HG03575 (cell line): ENCODE data around the gene NEUROD1.
"Not testable (repeated sequence)": the region's sequence is repeated elsewhere in the genome, so short reads cannot be mapped to it uniquely, and the experiment has no call there.

Experiments
- ATAC-seq: cut with Tn5 transposase; IDR thresholded peaks from one replicate; pipeline ENCODE4 v1.9.1; 2021; ENCODE audit not compliant: unreplicated experiment, insufficient number of reproducible peaks, low FRiP score; ENCODE audit errors: extremely low read depth

The NEUROD1 gene

DNA sequence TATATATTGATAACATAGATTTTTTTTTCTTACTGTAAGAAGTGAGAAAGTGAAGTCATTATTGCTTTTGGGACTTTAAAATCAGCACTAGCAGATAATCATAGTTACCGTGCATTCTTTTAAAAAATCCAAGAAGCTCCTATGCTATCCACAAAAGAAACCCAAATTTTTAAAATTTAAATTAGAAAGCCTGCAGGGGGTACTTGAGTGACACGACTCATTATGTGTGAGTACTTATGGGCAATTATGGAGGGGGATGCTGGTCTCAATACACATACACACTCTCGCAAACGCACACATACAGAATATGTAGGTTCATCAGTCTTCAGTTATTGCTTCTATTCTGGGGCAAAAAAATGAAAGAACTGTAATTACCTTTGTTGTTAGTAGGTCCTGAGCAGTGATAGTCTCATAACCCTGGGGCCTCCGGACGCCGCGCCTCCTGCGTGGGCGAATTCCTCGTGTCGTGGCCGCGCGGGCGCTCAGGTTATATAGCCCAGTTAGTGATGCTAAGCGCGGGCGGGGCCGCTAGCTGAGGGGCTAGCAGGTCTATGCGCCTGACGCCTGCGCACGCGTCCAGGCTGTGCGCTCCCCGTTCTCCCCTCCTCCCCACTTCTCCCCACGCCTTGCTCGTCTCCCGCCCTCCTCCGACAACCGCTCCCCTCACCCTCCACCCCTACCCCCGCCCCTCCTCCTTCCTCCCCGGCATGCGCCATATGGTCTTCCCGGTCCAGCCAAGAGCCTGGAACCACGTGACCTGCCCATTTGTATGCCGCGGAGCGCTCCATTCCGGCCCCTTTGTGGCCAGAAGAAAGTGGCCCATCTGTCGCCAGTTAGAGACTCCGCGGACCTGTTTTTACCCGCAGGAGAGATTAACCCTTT is at the start of gene NEUROD1:
Gene NEUROD1, minus strand, starts transcription at position 463 of the 882 bp plus-strand sequence. CDS start 1,657 bp downstream, outside the sequence.
- no peak for ATAC-seq

DNA sequence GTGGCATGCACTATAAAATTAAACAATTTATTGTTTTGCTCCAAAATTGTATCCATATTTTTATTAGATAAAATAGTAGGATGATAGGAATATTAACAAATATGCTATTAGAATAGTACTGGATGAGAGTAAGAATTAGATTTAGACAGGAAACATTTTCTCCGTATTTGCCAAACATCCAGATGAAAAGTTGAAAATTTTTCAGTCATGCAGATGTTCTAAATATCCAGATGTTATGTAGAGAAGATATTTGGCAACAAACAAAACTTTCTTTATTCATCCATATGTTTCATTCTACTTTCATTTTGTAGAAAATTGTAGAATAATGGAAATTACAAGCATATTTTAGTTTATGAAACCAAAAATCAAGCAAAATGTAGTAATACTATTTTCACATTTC is 45.2 kb upstream of the NEUROD1 start:
- ATAC-seq, result no peak

DNA sequence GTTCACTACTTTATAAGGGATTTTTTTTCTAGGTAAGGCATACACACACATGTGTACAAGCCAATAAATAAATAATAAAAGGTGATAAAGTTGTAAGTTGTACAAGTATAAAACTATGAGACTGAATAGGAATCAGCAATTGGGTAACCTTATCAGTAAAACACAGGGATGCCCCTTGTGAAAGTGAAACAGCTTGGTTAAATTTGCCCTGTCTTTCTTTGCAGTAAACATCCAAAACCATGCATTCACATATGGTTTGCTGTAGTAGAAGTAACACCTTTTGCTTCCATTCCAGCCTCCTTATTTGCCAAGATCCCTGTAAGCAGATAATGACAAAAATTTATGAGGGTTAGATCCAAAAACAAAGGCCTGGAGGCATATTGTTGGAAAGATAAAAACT is 44.3 kb upstream of the NEUROD1 start:
- ATAC-seq, result no peak

DNA sequence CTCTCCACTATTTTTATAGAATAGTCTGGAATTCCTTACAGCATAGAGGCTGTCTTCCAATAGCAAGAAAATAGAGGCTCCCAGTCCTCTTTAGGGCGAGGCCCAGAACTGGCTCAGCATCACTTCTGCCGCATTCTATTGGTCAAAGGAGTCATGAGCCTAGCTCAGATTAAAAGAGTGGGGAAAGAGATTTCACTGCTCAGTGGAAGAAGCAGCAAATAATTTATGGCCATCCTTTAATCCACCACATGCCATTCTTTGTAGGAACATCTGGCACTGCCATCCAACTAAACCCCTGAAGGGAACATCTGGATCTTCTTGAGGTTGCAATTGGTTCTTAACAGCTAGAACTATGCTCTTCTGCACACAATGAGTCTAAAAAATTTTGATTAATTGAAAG is 43.4 kb upstream of the NEUROD1 start:
- no peak for ATAC-seq

DNA sequence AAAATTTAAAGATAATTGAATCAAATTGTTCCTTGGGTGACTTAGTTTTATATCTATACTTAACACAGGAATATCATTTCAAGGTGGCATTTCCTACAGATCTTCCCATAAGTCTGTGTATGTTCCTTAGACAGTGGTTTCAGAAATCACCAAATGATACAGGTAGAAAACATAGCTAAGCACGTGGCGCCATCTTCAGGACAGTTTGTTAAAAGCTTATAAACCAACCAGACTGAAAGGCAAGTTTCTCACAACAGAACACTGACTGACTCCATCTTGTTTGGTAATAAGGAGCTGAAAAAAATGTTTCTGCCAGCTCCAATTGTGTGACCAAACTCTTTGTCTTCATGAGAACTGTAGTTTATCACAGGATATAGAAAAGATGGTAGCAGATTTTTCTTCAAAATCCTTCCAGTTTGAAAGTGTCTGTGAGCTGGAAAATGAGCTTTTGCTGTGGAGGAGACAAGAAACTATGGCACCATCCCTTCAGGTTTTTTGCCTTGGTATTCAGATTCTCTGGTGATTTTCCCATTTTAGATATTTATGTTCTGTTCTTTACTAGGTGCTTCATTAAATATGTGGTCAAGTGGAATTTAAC is 34.8 kb upstream of the NEUROD1 start:
- ATAC-seq, result peak; percentile 78

DNA sequence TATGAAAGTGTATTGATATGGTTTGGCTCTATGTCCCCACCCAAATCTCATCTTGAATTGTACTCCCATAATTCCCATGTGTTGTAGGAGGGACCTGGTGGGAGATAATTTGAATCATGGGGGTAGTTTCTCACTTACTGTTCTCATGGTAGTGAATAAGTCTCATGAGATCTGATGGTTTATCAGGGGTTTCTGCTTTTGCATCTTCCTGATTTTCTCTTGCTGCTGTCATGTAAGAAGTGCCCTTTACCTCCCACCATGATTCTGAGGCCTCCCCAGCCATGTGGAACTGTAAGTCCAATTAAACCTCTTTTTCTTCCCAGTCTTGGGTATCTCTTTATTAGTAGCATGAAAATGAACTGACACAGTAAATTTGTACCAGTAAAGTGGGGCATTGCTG is 30.7 kb upstream of the NEUROD1 start:
- ATAC-seq, result not testable (repeated sequence)

DNA sequence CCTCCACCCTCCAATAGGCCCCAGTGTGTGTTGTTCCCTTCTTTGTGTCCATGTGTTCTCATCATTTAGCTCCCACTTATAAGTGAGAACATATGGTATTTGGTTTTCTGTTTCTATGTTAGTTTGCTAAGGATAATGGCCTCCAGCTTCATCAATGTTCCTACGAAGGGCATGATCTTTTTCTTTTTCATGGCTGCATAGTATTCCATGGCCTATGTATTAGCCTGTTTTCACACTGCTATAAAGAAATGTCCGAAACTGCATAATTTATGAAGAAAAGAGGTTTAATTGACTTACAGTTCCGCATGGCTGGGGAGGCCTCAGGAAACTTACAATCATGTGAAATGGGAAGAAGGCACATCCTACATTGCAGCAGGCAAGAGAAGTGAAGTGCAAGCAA is 22.2 kb upstream of the NEUROD1 start:
- not testable (repeated sequence) for ATAC-seq

DNA sequence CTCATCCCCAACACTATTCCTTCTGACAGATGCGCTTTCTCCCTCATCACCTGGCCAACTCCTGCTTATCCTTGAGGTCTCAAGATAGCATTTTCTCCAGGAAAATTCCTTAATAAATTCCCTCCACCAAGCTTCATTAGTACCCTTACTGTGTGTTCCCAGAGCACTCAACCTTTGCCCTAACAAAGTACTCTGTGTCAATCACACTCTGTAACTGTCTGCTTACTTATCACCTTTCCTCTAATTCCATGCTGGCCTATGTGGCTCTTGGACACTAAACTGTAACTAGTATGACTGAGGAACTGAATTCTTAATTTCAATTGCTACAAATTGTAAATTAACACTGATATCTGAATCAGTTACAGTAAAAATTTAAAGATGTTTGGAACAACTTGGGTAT is 17.9 kb upstream of the NEUROD1 start:
- no peak for ATAC-seq

DNA sequence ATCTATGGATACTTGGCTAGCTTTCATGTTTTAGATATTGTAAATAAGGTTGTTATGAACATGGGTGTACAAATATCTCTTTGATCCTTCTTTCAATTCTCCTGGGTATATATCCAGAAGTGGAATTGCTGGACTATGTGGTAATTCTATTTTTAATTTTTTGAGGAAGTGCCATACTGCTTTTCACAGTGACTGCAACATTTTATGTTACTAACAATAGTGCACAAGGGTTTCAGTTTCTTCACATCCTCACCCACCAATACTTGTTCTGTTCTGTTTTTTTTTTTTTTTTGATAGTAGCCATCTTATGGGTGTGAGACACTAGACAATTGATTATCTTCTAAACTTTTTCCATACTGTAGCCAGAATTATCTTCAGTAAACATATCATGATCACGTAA is 17.3 kb upstream of the NEUROD1 start:
- ATAC-seq, result no peak

DNA sequence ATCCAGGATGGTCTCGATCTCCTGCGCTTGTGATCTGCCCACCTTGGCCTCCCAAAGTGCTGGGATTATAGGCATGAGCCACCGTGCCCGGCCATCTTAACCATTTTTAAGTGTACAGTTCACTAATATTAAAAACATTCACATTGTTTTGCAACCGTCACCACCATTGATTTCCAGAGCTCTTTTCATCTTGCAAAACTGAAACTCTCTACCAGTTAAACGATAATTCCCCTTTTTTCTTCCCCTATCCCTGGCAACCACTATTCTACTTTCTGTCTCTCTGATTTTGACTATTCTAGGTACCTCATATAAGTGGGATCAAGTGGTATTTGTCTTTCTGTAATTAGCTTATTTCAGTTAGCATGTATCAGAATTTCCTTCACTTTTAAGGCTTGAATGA is 16.8 kb upstream of the NEUROD1 start:
- ATAC-seq, result no peak

DNA sequence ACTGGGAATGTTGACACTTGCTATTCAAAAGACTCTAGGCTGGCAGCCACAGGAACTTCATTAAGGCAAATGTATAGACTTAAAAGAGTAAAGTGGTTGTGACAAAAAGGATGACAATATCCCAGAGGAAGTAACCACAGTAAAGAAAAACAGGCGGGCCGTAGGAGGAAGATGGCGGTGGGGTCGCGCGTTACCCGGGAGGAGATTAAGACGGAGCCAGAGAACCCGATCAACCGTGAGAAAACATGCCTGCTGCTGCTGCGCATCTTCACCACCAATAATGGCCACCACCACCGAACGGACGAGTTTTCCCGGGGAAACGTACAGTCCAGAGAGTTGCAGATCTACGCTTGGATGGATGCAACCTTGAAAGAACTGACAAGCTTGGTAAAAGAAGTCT is 14.0 kb upstream of the NEUROD1 start:
- no peak for ATAC-seq

DNA sequence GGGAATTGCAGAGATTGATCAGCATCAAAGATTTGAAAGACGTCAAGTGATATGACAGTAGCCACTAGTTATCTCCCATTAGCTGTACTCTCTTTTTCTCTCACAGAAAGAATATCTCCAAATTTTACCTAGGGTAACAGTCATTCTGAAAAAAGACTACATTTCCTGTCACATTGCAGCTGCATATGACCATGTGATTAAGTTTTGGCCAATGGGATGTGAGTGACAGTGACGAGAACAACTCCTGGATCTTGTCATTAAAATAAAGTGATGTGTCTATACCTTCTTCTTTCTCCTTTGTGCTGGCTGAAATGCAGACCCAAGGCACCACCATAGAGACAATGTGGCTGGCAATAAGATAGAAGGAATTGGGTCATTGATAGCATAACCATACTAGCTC is 10.5 kb upstream of the NEUROD1 start:
- ATAC-seq, result no peak

DNA sequence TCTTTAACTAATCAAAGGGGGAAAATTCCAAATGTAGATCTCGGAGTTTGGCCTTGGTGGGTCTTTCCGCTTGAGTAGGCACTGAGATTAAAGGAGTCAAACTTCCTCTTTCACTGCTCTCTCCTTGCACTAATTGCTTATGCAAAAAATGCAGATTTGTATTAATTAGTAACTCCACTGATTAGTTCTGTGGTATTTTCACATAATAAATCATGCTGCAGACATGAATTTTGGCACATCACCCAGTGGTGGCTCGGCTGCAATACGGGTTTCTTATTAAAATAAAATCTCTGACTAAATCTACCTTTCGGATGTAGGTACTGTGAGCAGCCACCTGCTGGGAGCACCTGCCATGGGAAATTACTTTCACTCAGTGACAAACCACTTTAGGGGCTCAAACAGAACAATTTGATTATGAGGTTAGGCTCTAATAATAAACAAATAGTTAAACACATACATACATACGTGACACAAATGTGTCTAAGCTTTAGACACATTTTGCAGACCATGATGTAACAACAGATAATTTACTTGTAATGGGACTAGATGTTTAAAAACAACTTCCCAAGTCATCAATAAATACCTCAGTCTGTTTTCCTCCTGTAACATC is 6.4 kb upstream of the NEUROD1 start:
- no peak for ATAC-seq

DNA sequence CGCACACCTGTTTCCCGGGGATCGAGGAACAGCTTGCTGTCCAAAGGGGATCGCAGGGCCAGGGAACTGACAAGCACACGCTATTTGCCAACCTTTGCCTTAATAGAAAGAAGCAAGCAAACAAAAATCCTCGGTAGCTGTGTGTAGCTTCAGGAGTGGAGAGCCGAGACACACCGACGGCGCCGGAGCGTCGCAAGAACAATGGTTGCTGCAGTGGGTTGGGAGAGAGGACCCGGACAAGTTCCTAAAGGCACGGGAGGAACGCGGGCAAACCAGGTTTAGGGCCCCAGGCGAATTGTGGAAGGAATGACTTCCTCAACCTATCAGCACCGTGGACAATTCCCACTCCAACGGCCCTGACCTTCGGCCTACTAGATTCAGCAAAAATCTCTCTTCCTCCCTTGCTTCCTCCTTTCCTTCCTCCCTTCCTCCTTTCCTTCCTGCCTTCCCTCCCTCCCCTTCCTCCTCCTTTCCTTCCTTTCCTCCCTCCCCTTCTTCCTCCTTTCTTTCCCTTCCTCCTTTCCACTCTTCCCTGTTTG is 4.9 kb upstream of the NEUROD1 start:
- no peak for ATAC-seq

DNA sequence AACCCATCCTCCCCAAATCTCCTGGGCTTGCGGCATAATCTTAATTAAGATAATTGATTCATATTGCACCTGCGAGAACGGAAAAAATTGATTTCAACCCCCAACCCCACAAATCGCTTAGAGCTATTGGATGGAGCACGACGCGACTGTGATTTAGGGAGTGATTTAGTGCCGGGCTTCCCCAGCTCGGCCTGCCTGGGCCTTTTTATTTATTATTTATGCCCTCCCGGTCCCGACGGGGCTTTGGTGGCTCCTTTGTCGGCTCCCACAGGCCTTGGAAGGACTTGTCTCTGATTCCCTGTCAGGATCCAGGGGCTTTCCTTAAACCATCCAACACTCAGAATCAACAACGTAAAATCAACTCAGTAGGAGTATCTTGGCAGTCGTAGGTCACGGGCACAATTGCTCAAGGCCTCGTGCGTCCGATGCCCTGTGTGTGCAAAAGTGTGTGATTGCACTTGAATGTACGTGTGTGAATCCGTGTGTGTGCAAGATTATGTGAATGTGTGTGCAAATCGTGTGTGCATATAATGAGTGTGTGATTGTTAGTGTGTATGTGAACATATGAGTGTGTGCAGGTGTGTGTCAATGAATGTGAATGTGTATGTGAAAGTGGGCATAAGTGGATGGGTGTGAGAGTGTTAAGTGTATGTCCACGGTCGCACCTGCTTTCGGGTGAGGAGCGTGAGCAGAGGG is 4.3 kb upstream of the NEUROD1 start:
- ATAC-seq, result no peak

DNA sequence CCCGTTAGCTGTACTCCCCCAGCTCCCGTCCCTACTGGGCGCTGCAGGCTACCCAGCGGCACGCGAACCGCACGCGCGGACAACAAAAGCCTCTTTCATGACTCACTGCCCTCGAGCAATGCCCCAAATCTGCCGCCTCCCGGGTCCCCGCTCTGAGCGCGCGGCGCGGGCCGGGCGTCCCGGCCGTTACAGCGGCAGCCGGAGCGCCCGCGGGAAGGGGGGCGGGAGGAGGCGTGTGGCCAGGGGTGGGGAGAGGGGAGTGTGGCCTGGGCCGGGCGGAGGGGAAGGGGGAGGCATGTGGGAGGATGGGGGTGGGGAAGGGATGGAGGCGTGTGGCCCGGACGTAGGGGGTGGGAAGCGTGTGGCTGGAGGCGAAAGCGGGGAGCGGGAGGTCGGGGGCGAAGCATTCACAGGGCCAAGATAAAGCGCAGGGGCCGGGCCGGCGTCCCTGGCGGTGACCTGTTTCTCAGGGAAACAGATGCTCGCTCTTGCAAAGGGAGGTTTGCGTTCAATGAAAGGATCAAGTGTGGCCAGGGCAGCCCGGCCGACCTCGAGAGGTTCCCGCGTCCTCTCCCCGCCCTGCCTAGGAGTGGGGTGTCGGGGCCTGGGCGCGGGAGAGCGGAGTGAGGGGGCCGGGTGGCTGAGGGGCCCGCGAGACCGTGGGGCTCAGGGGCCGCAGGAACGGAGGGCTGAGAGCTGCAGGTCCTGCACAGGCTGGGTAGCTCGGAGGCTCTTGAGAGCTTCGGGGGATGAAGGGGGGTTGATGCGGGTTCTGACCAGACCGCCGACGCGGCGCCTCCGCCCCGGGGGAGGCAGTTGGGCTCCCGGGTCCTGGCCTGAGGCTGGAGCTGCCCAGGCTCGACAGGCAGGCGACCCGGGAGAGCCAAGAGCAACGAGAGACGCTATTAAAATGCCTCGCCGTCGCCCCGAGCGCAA is 3.5 kb upstream of the NEUROD1 start:
- no peak for ATAC-seq

DNA sequence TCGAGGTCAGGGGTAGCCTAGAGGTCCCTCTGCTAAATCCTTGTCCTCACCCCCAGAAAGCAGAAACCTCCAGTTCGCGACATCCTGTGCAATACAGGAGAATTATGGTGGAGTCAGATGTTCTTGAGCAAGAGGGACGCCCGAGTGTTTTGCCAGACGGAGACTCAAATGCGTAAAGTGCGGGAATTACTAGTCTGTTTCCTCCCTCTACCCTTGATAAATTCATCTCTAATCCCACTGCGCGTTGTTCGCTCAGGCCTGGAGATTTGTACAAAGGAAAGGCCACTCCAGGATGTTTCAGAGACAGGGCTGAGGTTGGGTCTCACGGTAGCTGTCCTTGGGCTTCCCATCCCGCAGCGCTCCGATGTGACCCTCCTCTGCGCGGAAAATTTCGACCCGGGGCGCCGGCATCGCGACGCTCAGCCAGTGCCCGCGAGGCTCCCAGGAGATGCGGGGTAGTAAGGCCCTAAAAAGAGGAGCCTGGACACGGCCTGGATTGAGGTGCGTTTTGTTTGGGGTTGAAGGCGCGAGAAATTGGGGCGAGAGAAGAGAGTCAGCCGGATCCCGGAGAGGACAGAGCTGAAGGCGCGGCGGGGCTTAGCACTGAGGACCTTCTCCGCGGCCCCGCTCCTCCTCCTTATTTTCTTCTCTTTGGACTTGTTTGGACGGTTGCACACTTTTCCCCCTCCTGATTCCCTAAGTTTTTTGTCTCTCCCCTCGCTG is 2.6 kb upstream of the NEUROD1 start:
- ATAC-seq, result no peak
